PFSK-1 (cell line): Measurements from ENCODE around the gene POU2AF1.

Source experiments
- FOXP2 ChIP-seq: optimal IDR thresholded peaks from 2 replicates; pipeline ENCODE3; 2011; ENCODE audit warnings: borderline replicate concordance, control low read depth, inconsistent platforms; ENCODE audit not compliant: insufficient read depth; ENCODE audit errors: extremely low read length, extremely low read depth
- POLR2AphosphoS5 ChIP-seq: IDR thresholded peaks from 2 replicates; pipeline ENCODE4 v1.6.1; 2012; ENCODE audit warnings: low read depth, mild to moderate bottlenecking, control low read depth, low read length, moderate library complexity
- REST ChIP-seq, 2 experiments: IDR thresholded peaks; 2 replicates each; pipeline versions ENCODE4 v1.6.1 to v1.8.0; 2011 to 2012; ENCODE audit warnings: low read depth in 2 of 2, low read length in 2 of 2, control low read depth in 1 of 2, inconsistent platforms in 1 of 2, mild to moderate bottlenecking in 1 of 2, moderate library complexity in 1 of 2; ENCODE audit not compliant: insufficient read depth in 1 of 2
- SIN3A ChIP-seq: IDR thresholded peaks from 2 replicates; pipeline ENCODE4 v1.6.1; 2012; ENCODE audit warnings: mild to moderate bottlenecking, low read length, moderate library complexity, borderline replicate concordance; ENCODE audit not compliant: insufficient read depth
- TAF1 ChIP-seq: IDR thresholded peaks from 2 replicates; pipeline ENCODE4 v1.6.1; 2012; ENCODE audit warnings: low read length, control low read depth, borderline replicate concordance; ENCODE audit not compliant: insufficient read depth

GRCh38 chr11:111327908-111328624, 51.0 kb downstream of the POU2AF1 start:
- TF ChIP-seq SIN3A (no peak), POLR2AphosphoS5 (no peak), REST (IDR thresholded peaks at IDR 0.05; ENCODE audit: insufficient read depth in 1 of 2, low read depth in 2 of 2, low read length in 2 of 2) (no peak), TAF1 (no peak), FOXP2 (no peak)
